CD14-positive monocyte (primary cell): ENCODE measurements around the gene WTAP. TPM values are rescaled to one million over a fixed set of nuclear protein-coding genes. Genes with fewer than 3 reads are reported as not detected.
A peak's percentile ranks its signal among the peaks of the same experiment; 100 is the strongest.

ENCODE experiments used
- DNase-seq, 3 donors: peaks; one replicate each; pipeline ENCODE4 v3.0.0-alpha.2; 2011 to 2022
- H2AFZ ChIP-seq: 2 replicates; pipeline ENCODE4 v1.6.0; 2012; ENCODE audit warnings: mild to moderate bottlenecking, low read depth, low read length, inconsistent platforms; ENCODE audit not compliant: insufficient read depth, poor library complexity, severe bottlenecking
- H3K27ac ChIP-seq, 2 donors: 1 replicate in 1 of 2; 2 replicates in 1 of 2; pipeline ENCODE4 v1.5.1; 2012 to 2013; ENCODE audit warnings: low read length in 2 of 2, control low read depth in 1 of 2, inconsistent platforms in 1 of 2, low read depth in 1 of 2, mild to moderate bottlenecking in 1 of 2
- H3K27me3 ChIP-seq, 2 donors: one replicate each; pipeline versions ENCODE4 v1.6.0 to v1.6.1; 2011 to 2013; ENCODE audit warnings: low read length in 2 of 2; ENCODE audit not compliant: control insufficient read depth in 2 of 2, insufficient read depth in 2 of 2
- H3K36me3 ChIP-seq, 2 donors: replicated peaks in 1 of 2; 1 replicate in 1 of 2; 2 replicates in 1 of 2; pipeline versions ENCODE4 v1.5.1 to v1.6.1; 2012 to 2013; ENCODE audit warnings: low read length in 2 of 2, control low read depth in 1 of 2, inconsistent platforms in 1 of 2, mild to moderate bottlenecking in 1 of 2; ENCODE audit not compliant: insufficient read depth in 2 of 2, control insufficient read depth in 1 of 2
- H3K4me1 ChIP-seq, 2 donors: 1 replicate in 1 of 2; 2 replicates in 1 of 2; pipeline versions ENCODE4 v1.5.1 to v1.6.1; 2012 to 2013; ENCODE audit warnings: low read length in 2 of 2, control low read depth in 1 of 2, inconsistent platforms in 1 of 2, mild to moderate bottlenecking in 1 of 2, moderate library complexity in 1 of 2; ENCODE audit not compliant: insufficient read depth in 2 of 2, control insufficient read depth in 1 of 2
- H3K4me2 ChIP-seq: replicated peaks from 2 replicates; pipeline ENCODE3; 2012; ENCODE audit warnings: low read length, moderate library complexity, mild to moderate bottlenecking; ENCODE audit not compliant: poor library complexity, severe bottlenecking; ENCODE audit errors: extremely low read depth
- H3K4me3 ChIP-seq, 3 experiments: fragments of 200-600 bp in 1 of 3; sonication (generic) in 1 of 3; replicated peaks in 1 of 3; 1 replicate in 2 of 3; 2 replicates in 1 of 3; pipeline ENCODE4 v1.5.1; 2011 to 2013; ENCODE audit warnings: low read length in 3 of 3, mild to moderate bottlenecking in 3 of 3, control low read depth in 2 of 3, low read depth in 2 of 3, inconsistent platforms in 1 of 3, moderate library complexity in 1 of 3
- H3K79me2 ChIP-seq: 2 replicates; pipeline ENCODE4 v1.6.0; 2012; ENCODE audit warnings: mild to moderate bottlenecking, control low read depth, inconsistent platforms, low read length, moderate library complexity; ENCODE audit not compliant: insufficient read depth
- H3K9ac ChIP-seq: 2 replicates; pipeline ENCODE4 v1.6.0; 2017; ENCODE audit warnings: low read length, mild to moderate bottlenecking; ENCODE audit not compliant: insufficient read depth, poor library complexity, severe bottlenecking
- H3K9me3 ChIP-seq, 2 donors: replicated peaks in 1 of 2; 1 replicate in 1 of 2; 2 replicates in 1 of 2; pipeline versions ENCODE4 v1.5.1 to v1.6.1; 2012 to 2013; ENCODE audit warnings: low read length in 2 of 2, control low read depth in 1 of 2; ENCODE audit not compliant: control insufficient read depth in 1 of 2, insufficient read depth in 1 of 2
- H4K20me1 ChIP-seq: 2 replicates; pipeline ENCODE4 v1.6.0; 2012; ENCODE audit warnings: mild to moderate bottlenecking, low read length, control low read depth, moderate library complexity; ENCODE audit not compliant: insufficient read depth
- H3K27ac Mint-ChIP-seq, 7 donors: one replicate each; pipeline ENCODE4 v1.8.0; 2020; ENCODE audit warnings: mild to moderate bottlenecking in 7 of 7, mixed read lengths in 7 of 7, moderate library complexity in 6 of 7, inconsistent platforms in 2 of 7
- H3K27me3 Mint-ChIP-seq, 3 donors: one replicate each; pipeline ENCODE4 v1.8.0; 2021 to 2022; ENCODE audit warnings: low read depth in 3 of 3, mild to moderate bottlenecking in 3 of 3, mixed read lengths in 3 of 3, moderate library complexity in 3 of 3, inconsistent platforms in 1 of 3
- H3K36me3 Mint-ChIP-seq, 2 donors: one replicate each; pipeline ENCODE4 v1.8.0; 2020; ENCODE audit warnings: mixed read lengths in 2 of 2, inconsistent platforms in 1 of 2, mild to moderate bottlenecking in 1 of 2
- H3K4me1 Mint-ChIP-seq: one replicate; pipeline ENCODE4 v1.8.0; 2020; ENCODE audit warnings: mild to moderate bottlenecking, mixed read lengths
- H3K4me3 Mint-ChIP-seq, 2 donors: one replicate each; pipeline ENCODE4 v1.8.0; 2020; ENCODE audit warnings: mild to moderate bottlenecking in 2 of 2, mixed read lengths in 2 of 2, moderate library complexity in 1 of 2
- H3K9me3 Mint-ChIP-seq, 7 donors: one replicate each; pipeline ENCODE4 v1.8.0; 2020 to 2022; ENCODE audit warnings: mixed read lengths in 7 of 7, mild to moderate bottlenecking in 6 of 7, moderate library complexity in 6 of 7, inconsistent platforms in 2 of 7
- WGBS: methylation state at CpG from one replicate; pipeline ENCODE4 v1.1.5; 2013; ENCODE audit warnings: missing lambda C conversion rate; ENCODE audit not compliant: insufficient coverage; 5-methylcytosine and 5-hydroxymethylcytosine counted together
- intact Hi-C, 2 donors: fragments of 100-400 bp; cut with micrococcal nuclease; formaldehyde crosslinking; loops; one replicate each; pipeline versions ENCODE4 v1.15.0 to v1.15.1; 2023
- polyA plus RNA-seq, 3 donors: library from polyadenylated mRNA; depleted of rRNA in 1 of 3; unstranded in 2 of 3; stranded (reverse) in 1 of 3; fragments of 300-500 nt in 2 of 3; fragments of >200 nt in 1 of 3; fragmentation: Illumina TruSeq in 2 of 3; gene quantifications; 1 replicate in 2 of 3; 2 replicates in 1 of 3; pipeline ENCODE4 v1.2.3, GENCODE V29; 2012 to 2021
- TF ChIP-seq, protein P1 (sequence below): fragments of 200-600 bp; IDR thresholded peaks from one replicate; pipeline ENCODE4 v1.8.0; 2022; ENCODE audit warnings: antibody characterized with exemption, mild to moderate bottlenecking

Gene WTAP
- polyA plus RNA-seq, 3 donors: 50.8 to 95.9 (median 94.7) TPM

- peak overlapping the region in 2 of 7 donors; percentile 45 to 80 for H3K27ac Mint-ChIP-seq
- no peaks in the 10 kb centered on the region for H3K9me3 ChIP-seq
- TF ChIP-seq, protein P1, sequence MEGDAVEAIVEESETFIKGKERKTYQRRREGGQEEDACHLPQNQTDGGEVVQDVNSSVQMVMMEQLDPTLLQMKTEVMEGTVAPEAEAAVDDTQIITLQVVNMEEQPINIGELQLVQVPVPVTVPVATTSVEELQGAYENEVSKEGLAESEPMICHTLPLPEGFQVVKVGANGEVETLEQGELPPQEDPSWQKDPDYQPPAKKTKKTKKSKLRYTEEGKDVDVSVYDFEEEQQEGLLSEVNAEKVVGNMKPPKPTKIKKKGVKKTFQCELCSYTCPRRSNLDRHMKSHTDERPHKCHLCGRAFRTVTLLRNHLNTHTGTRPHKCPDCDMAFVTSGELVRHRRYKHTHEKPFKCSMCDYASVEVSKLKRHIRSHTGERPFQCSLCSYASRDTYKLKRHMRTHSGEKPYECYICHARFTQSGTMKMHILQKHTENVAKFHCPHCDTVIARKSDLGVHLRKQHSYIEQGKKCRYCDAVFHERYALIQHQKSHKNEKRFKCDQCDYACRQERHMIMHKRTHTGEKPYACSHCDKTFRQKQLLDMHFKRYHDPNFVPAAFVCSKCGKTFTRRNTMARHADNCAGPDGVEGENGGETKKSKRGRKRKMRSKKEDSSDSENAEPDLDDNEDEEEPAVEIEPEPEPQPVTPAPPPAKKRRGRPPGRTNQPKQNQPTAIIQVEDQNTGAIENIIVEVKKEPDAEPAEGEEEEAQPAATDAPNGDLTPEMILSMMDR: no peak
- peaks cover 42% of the 10 kb centered on the region for H3K79me2 ChIP-seq
- H3K36me3 Mint-ChIP-seq: peaks cover 65 to 92% of the 10 kb centered on the region in 2 donors
- peaks cover 66 to 94% of the 10 kb centered on the region in 2 donors for H3K36me3 ChIP-seq
- peak in 1 of 3 donors; percentile 27 for DNase-seq
- H3K4me1 Mint-ChIP-seq: peaks cover 58% of the 10 kb centered on the region
- H3K4me2 ChIP-seq: no peak overlapping the region
- no CpG with 5 or more reads among the region's 3 CpGs for WGBS
- H3K4me3 ChIP-seq: no peak overlapping the region
- H2AFZ ChIP-seq: no peak overlapping the region
- no peak overlapping the region for H3K9ac ChIP-seq
- no peaks in the 10 kb centered on the region for H3K27me3 ChIP-seq
- H3K4me1 ChIP-seq: peaks cover 37 to 57% of the 10 kb centered on the region in 2 donors
- H3K27me3 Mint-ChIP-seq: no peaks in the 10 kb centered on the region
- peak overlapping the region in 1 of 2 donors; percentile 64 for H3K27ac ChIP-seq
- peaks cover 92% of the 10 kb centered on the region for H4K20me1 ChIP-seq
- H3K9me3 Mint-ChIP-seq: no peaks in the 10 kb centered on the region
- no peak overlapping the region for H3K4me3 Mint-ChIP-seq
- intact Hi-C loops: no loop called here
Observed at GRCh38 chr6:159682295-159682694, 45.0 kb upstream of the WTAP start.

DNA sequence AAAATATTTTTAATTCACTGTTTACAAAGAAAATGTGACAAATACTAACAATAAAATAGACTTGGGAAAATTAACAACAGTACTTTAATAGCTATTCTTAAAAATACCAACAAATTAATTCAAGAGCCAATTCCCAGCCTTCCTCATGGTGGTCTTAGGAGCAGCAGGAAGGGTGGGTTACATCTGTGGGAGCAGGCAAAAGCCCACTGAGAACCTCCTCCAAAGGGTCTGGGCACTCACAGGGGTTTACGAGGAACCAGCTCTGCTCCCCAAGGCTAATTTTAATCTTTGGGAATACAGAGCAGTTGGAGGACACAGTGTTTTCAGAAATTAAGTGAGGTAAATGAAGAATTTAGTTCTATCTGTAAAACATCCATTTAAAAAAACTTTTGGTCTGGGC is 44.5 kb upstream of the WTAP start:
- Mint-ChIP-seq H3K4me3 (no peak overlapping the region), H3K4me1 (peaks cover 61% of the 10 kb centered on the region), H3K9me3 (no peaks in the 10 kb centered on the region), H3K27ac (peak overlapping the region; percentile 46 to 88 (median 74)), H3K27me3 (no peaks in the 10 kb centered on the region), H3K36me3 (peaks cover 69 to 95% of the 10 kb centered on the region in 2 donors)
- Histone ChIP-seq H3K79me2 (peaks cover 47% of the 10 kb centered on the region), H3K9me3 (no peaks in the 10 kb centered on the region), H3K27ac (peak overlapping the region; percentile 41 to 64), H3K36me3 (peaks cover 68 to 94% of the 10 kb centered on the region in 2 donors), H3K27me3 (no peaks in the 10 kb centered on the region), H3K4me3 (no peak overlapping the region), H4K20me1 (peaks cover 96% of the 10 kb centered on the region), H3K4me2 (no peak overlapping the region), H3K4me1 (peaks cover 37 to 57% of the 10 kb centered on the region in 2 donors), H3K9ac (no peak overlapping the region), H2AFZ (no peak overlapping the region)
- TF ChIP-seq, protein P1: no peak
- 100% methylated on average over 1 of the region's 1 CpG for WGBS
- intact Hi-C loops: no loop called here
- DNase-seq: peak in 1 of 3 donors; percentile 37
